HCT116 (cell line): ENCODE measurements around the gene TSPYL6. TPM values are rescaled to one million over a fixed set of nuclear protein-coding genes. Genes with fewer than 3 reads are reported as not detected.

ENCODE experiments used
- ATAC-seq: fragments of 200-7000 bp; cut with Tn5 transposase; 2 replicates; pipeline ENCODE4 v1.9.1; 2020; ENCODE audit warnings: mild to moderate bottlenecking, moderate library complexity
- BruUV-seq: library from RNA; stranded (reverse); fragments of 400-500 nt; replicated peaks from 2 replicates; lab custom pipeline; 2021; lab: Mats Ljungman, UMichigan
- CTCF ChIA-PET: fragments of 300-600 bp; sonication (Branson Sonifier 250); formaldehyde crosslinking; loops from one replicate; lab custom pipeline; 2021; ENCODE audit warnings: antibody characterized with exemption; lab: Charles Lee
- POLR2A ChIA-PET: fragments of 300-600, 350-600 bp; sonication (Branson Sonifier 250); formaldehyde crosslinking; loops from one replicate; lab custom pipeline; 2021; ENCODE audit warnings: antibody characterized with exemption; lab: Charles Lee
- RAD21 ChIA-PET, 2 experiments: fragments of 300-600 bp; sonication (Branson Sonifier 250); formaldehyde crosslinking; loops; one replicate each; lab custom pipeline; 2023; ENCODE audit warnings: low total read pairs in 2 of 2; ENCODE audit not compliant: uncharacterized antibody in 2 of 2, unreplicated experiment in 2 of 2, low non-redundant PET in 1 of 2; lab: Charles Lee
- DNase-seq: peaks from one replicate; pipeline ENCODE4 v3.0.0-alpha.2; 2010; ENCODE audit warnings: low read depth, low spot score
- H2AFZ ChIP-seq: fragments of 200-600 bp; shearing (Covaris generic), sonication (generic); 2 replicates; pipeline ENCODE4 v1.6.1; 2017; ENCODE audit warnings: low read depth, mixed run types, mixed read lengths, antibody characterized with exemption, low read length; ENCODE audit not compliant: poor library complexity, severe bottlenecking
- H3K27ac ChIP-seq: 2 replicates; pipeline ENCODE4 v1.5.1; 2012; ENCODE audit warnings: low read depth, low read length
- H3K27me3 ChIP-seq: fragments of 200-600 bp; sonication (generic); 2 replicates; pipeline ENCODE4 v1.6.1; 2016; ENCODE audit warnings: mixed run types, low read length, mixed read lengths; ENCODE audit not compliant: insufficient read depth
- H3K36me3 ChIP-seq, 2 experiments: fragments of 200-500 bp in 1 of 2; fragments of 200-600 bp in 1 of 2; sonication (Bioruptor generic) in 1 of 2; sonication (generic) in 1 of 2; 2 replicates each; pipeline versions ENCODE4 v1.5.1 to v1.6.1; 2014 to 2016; ENCODE audit warnings: low read length in 2 of 2, inconsistent platforms in 1 of 2, mixed read lengths in 1 of 2, mixed run types in 1 of 2; ENCODE audit not compliant: insufficient read depth in 2 of 2, control insufficient read depth in 1 of 2
- H3K4me1 ChIP-seq, 2 experiments: fragments of 200-600 bp in 1 of 2; sonication (generic) in 1 of 2; 2 replicates each; pipeline versions ENCODE4 v1.5.1 to v1.6.1; 2012 to 2017; ENCODE audit warnings: low read length in 2 of 2, inconsistent platforms in 1 of 2, mild to moderate bottlenecking in 1 of 2, mixed read lengths in 1 of 2, mixed run types in 1 of 2, moderate library complexity in 1 of 2; ENCODE audit not compliant: insufficient read depth in 2 of 2, control insufficient read depth in 1 of 2
- H3K4me2 ChIP-seq: fragments of 200-600 bp; sonication (generic); 2 replicates; pipeline ENCODE4 v1.6.1; 2017; ENCODE audit warnings: mixed run types, low read length, mixed read lengths
- H3K4me3 ChIP-seq, 2 experiments: fragments of 200-600 bp in 1 of 2; sonication (generic) in 1 of 2; replicated peaks in 1 of 2; 2 replicates each; pipeline ENCODE4 v1.5.1; 2011 to 2016; ENCODE audit warnings: low read length in 2 of 2, control low read depth in 1 of 2, low read depth in 1 of 2, mild to moderate bottlenecking in 1 of 2, mixed read lengths in 1 of 2, mixed run types in 1 of 2
- H3K79me2 ChIP-seq: fragments of 200-600 bp; sonication (generic); 2 replicates; pipeline ENCODE4 v1.6.1; 2017; ENCODE audit warnings: mild to moderate bottlenecking, mixed run types, low read length, moderate library complexity, mixed read lengths; ENCODE audit not compliant: insufficient read depth
- H3K9ac ChIP-seq: fragments of 200-600 bp; sonication (generic); 2 replicates; pipeline ENCODE4 v1.6.1; 2016; ENCODE audit warnings: low read length, mixed read lengths
- H3K9me2 ChIP-seq: fragments of 200-600 bp; sonication (generic), shearing (Covaris generic); 2 replicates; pipeline ENCODE4 v1.6.1; 2017; ENCODE audit warnings: mixed run types, mild to moderate bottlenecking, moderate library complexity; ENCODE audit not compliant: insufficient read depth
- H3K9me3 ChIP-seq, 2 experiments: fragments of 200-500 bp in 1 of 2; fragments of 200-600 bp in 1 of 2; sonication (Bioruptor generic) in 1 of 2; sonication (generic) in 1 of 2; 2 replicates each; pipeline ENCODE4 v1.6.1; 2014 to 2017; ENCODE audit warnings: low read length in 2 of 2, mixed read lengths in 2 of 2, inconsistent platforms in 1 of 2, low read depth in 1 of 2, mild to moderate bottlenecking in 1 of 2, mixed run types in 1 of 2, moderate library complexity in 1 of 2; ENCODE audit not compliant: control insufficient read depth in 1 of 2, insufficient read depth in 1 of 2
- H4K20me1 ChIP-seq: fragments of 200-600 bp; sonication (generic), shearing (Covaris generic); 2 replicates; pipeline ENCODE4 v1.6.1; 2017; ENCODE audit warnings: mixed run types, mild to moderate bottlenecking, moderate library complexity; ENCODE audit not compliant: insufficient read depth
- CEBPB ChIP-seq: IDR thresholded peaks from 2 replicates; pipeline ENCODE4 v1.6.1; 2012; ENCODE audit warnings: low read depth
- EGR1 ChIP-seq: IDR thresholded peaks from 2 replicates; pipeline ENCODE4 v1.6.1; 2012; ENCODE audit warnings: low read depth
- ELF1 ChIP-seq: IDR thresholded peaks from 2 replicates; pipeline ENCODE4 v1.6.1; 2012; ENCODE audit warnings: low read depth, borderline replicate concordance
- EZH2 ChIP-seq: fragments of 200-600 bp; sonication (generic); IDR thresholded peaks from 2 replicates; pipeline ENCODE4 v1.6.1; 2017; ENCODE audit warnings: antibody characterized with exemption, mixed run types
- FOSL1 ChIP-seq: IDR thresholded peaks from 2 replicates; pipeline ENCODE4 v1.6.1; 2012; ENCODE audit warnings: low read depth
- POLR2A ChIP-seq: IDR thresholded peaks from 2 replicates; pipeline ENCODE4 v1.7.0; 2011; ENCODE audit warnings: borderline replicate concordance; ENCODE audit not compliant: insufficient read depth, insufficient read length; ENCODE audit errors: extremely low read depth
- RAD21 ChIP-seq: IDR thresholded peaks from 2 replicates; pipeline ENCODE4 v1.6.1; 2012; ENCODE audit warnings: low read depth, mild to moderate bottlenecking
- SIN3A ChIP-seq: IDR thresholded peaks from 2 replicates; pipeline ENCODE4 v1.6.1; 2012; ENCODE audit warnings: low read depth
- SRF ChIP-seq: IDR thresholded peaks from 2 replicates; pipeline ENCODE4 v1.6.1; 2012; ENCODE audit warnings: low read depth
- TCF7L2 ChIP-seq: IDR thresholded peaks from 2 replicates; pipeline ENCODE4 v1.7.0; 2011; ENCODE audit warnings: borderline replicate concordance, inconsistent platforms; ENCODE audit not compliant: insufficient read depth, insufficient read length; ENCODE audit errors: extremely low read depth
- YY1 ChIP-seq: IDR thresholded peaks from 2 replicates; pipeline ENCODE4 v1.6.1; 2011; ENCODE audit warnings: low read length, low read depth, moderate library complexity, mild to moderate bottlenecking; ENCODE audit not compliant: insufficient replicate concordance; ENCODE audit errors: extremely low read depth
- ZFX ChIP-seq: fragments of 450-650 bp; IDR thresholded peaks from 2 replicates; pipeline ENCODE4 v1.6.1; 2017
- ZNF274 ChIP-seq: fragments of 200-500 bp; sonication (Bioruptor generic); IDR thresholded peaks from 2 replicates; pipeline ENCODE4 v1.6.1; 2014; ENCODE audit warnings: mild to moderate bottlenecking, low read depth, low read length, inconsistent platforms
- intact Hi-C: fragments of 100-400 bp; cut with micrococcal nuclease; formaldehyde crosslinking; loops from 2 replicates; pipeline ENCODE4 v1.10.0; 2022
- total RNA-seq: library from RNA; stranded (reverse); gene quantifications from one replicate; pipeline ENCODE4 v1.2.1, GENCODE V29; 2021; ENCODE audit not compliant: unreplicated experiment
- TF ChIP-seq, protein P1 (sequence below): IDR thresholded peaks from 2 replicates; pipeline ENCODE4 v1.6.1; 2012
- TF ChIP-seq, protein P2 (sequence below): IDR thresholded peaks from 2 replicates; pipeline ENCODE4 v1.6.1; 2012; ENCODE audit warnings: low read depth
- TF ChIP-seq, protein P3 (sequence below), 3 experiments: fragments of 200-600 bp in 1 of 3; sonication (generic) in 1 of 3; IDR thresholded peaks in 2 of 3; conservative IDR thresholded peaks in 1 of 3; 2 replicates each; pipeline ENCODE4 v1.5.1; 2012 to 2017; ENCODE audit warnings: low read depth in 2 of 3, low read length in 2 of 3, antibody characterized with exemption in 1 of 3, borderline replicate concordance in 1 of 3, control low read depth in 1 of 3, mild to moderate bottlenecking in 1 of 3, mixed read lengths in 1 of 3, mixed run types in 1 of 3, moderate library complexity in 1 of 3; ENCODE audit not compliant: insufficient read depth in 1 of 3

Gene TSPYL6
- total RNA-seq, 1 experiment from 2014 or later, result not detected

DNA sequence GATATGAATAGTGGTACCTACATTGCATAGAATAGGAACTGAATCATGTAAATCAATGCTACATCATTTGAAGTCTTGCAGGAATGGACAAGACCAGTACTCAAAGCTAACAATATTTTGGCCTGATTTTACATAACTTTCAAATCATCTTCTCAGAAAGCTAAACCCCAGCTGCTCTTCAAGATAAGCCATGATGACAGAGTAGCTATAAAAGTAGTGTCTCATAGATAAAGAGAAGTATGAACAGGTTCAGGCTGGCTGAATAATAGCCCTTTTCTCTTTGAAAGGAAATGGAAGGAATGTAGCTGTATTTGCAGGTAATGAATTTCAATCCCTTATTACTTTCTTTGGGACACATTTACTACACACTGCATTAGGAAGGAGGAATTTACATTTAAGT lies 28.2 kb downstream of the TSPYL6 start:
- CTCF ChIA-PET, result no interaction called here
- H4K20me1 ChIP-seq, result no peaks in the 10 kb centered on the region
- H3K9me3 ChIP-seq, result no peaks in the 10 kb centered on the region
- no peaks in the 10 kb centered on the region for H3K9me2 ChIP-seq
- ATAC-seq (no peak), DNase-seq (no peak)
- TF ChIP-seq ZNF274, result no peak
- no peak for TF ChIP-seq CEBPB
- RAD21 ChIA-PET, result no interaction called here
- no peak overlapping the region for H3K9ac ChIP-seq
- intact Hi-C loops, result no loop called here
- H3K4me3 ChIP-seq, result no peak overlapping the region
- no peaks in the 10 kb centered on the region for H3K4me1 ChIP-seq
- no peaks in the 10 kb centered on the region for H3K36me3 ChIP-seq
- no peaks in the 10 kb centered on the region for H3K79me2 ChIP-seq
- POLR2A ChIA-PET, result no interaction called here
- H3K27ac ChIP-seq, result no peak overlapping the region
- H2AFZ ChIP-seq, result no peak overlapping the region
- H3K4me2 ChIP-seq, result no peak overlapping the region
- H3K27me3 ChIP-seq, result no peaks in the 10 kb centered on the region
- BruUV-seq, result no TSS peak

DNA sequence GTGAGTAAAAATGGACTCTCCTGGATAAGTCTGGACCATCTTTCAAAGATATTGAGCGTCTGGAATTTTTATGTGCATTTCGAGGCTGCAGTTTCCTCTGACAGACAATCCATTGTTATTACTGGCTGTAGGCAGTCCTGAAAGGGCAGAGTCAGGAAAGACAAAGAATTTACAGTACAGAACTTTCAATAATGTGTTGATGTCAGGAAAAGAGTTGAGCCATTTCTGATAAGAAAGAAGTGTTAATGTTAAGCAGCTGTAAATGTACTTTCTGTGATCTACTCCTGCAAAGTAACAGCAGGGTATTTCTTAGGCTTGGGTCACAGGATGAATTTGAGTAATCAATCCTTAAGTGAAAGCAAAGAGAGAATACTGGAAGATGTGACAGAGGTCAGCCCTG lies 29.8 kb downstream of the TSPYL6 start:
- BruUV-seq, result no TSS peak
- RAD21 ChIA-PET, result no interaction called here
- no peak for DNase-seq
- Histone ChIP-seq H3K4me2 (no peak overlapping the region), H3K9me2 (no peaks in the 10 kb centered on the region), H3K27ac (no peak overlapping the region), H3K4me1 (no peaks in the 10 kb centered on the region), H3K4me3 (no peak overlapping the region), H3K9ac (no peak overlapping the region), H3K27me3 (no peaks in the 10 kb centered on the region), H3K79me2 (no peaks in the 10 kb centered on the region), H3K9me3 (no peaks in the 10 kb centered on the region), H3K36me3 (no peaks in the 10 kb centered on the region), H2AFZ (no peak overlapping the region), H4K20me1 (no peaks in the 10 kb centered on the region)
- intact Hi-C loops, result no loop called here
- no peak for ATAC-seq
- TF ChIP-seq EGR1, result no peak
- TF ChIP-seq SRF, result no peak
- no peak for TF ChIP-seq ELF1
- TF ChIP-seq, protein P1, sequence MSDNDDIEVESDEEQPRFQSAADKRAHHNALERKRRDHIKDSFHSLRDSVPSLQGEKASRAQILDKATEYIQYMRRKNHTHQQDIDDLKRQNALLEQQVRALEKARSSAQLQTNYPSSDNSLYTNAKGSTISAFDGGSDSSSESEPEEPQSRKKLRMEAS, result no peak
- TF ChIP-seq YY1, result no peak
- TF ChIP-seq EZH2, result no peak
- no peak for TF ChIP-seq RAD21
- no peak for TF ChIP-seq POLR2A
- TF ChIP-seq SIN3A, result no peak
- TF ChIP-seq, protein P2, sequence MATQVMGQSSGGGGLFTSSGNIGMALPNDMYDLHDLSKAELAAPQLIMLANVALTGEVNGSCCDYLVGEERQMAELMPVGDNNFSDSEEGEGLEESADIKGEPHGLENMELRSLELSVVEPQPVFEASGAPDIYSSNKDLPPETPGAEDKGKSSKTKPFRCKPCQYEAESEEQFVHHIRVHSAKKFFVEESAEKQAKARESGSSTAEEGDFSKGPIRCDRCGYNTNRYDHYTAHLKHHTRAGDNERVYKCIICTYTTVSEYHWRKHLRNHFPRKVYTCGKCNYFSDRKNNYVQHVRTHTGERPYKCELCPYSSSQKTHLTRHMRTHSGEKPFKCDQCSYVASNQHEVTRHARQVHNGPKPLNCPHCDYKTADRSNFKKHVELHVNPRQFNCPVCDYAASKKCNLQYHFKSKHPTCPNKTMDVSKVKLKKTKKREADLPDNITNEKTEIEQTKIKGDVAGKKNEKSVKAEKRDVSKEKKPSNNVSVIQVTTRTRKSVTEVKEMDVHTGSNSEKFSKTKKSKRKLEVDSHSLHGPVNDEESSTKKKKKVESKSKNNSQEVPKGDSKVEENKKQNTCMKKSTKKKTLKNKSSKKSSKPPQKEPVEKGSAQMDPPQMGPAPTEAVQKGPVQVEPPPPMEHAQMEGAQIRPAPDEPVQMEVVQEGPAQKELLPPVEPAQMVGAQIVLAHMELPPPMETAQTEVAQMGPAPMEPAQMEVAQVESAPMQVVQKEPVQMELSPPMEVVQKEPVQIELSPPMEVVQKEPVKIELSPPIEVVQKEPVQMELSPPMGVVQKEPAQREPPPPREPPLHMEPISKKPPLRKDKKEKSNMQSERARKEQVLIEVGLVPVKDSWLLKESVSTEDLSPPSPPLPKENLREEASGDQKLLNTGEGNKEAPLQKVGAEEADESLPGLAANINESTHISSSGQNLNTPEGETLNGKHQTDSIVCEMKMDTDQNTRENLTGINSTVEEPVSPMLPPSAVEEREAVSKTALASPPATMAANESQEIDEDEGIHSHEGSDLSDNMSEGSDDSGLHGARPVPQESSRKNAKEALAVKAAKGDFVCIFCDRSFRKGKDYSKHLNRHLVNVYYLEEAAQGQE, result no peak
- no peak for TF ChIP-seq FOSL1
- TF ChIP-seq ZFX, result no peak
- TF ChIP-seq, protein P3, sequence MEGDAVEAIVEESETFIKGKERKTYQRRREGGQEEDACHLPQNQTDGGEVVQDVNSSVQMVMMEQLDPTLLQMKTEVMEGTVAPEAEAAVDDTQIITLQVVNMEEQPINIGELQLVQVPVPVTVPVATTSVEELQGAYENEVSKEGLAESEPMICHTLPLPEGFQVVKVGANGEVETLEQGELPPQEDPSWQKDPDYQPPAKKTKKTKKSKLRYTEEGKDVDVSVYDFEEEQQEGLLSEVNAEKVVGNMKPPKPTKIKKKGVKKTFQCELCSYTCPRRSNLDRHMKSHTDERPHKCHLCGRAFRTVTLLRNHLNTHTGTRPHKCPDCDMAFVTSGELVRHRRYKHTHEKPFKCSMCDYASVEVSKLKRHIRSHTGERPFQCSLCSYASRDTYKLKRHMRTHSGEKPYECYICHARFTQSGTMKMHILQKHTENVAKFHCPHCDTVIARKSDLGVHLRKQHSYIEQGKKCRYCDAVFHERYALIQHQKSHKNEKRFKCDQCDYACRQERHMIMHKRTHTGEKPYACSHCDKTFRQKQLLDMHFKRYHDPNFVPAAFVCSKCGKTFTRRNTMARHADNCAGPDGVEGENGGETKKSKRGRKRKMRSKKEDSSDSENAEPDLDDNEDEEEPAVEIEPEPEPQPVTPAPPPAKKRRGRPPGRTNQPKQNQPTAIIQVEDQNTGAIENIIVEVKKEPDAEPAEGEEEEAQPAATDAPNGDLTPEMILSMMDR (IDR thresholded peaks at IDR 0.05 in 2 of 3, conservative IDR thresholded peaks at IDR 0.05 in 1 of 3; ENCODE audit: borderline replicate concordance in 1 of 3, insufficient read depth in 1 of 3, low read depth in 2 of 3, low read length in 2 of 3), result no peak
- TF ChIP-seq TCF7L2, result no peak
- POLR2A ChIA-PET, result no interaction called here
- CTCF ChIA-PET, result no interaction called here
